H1 (cell line): ENCODE measurements around the gene RPS25. TPM values are rescaled to one million over a fixed set of nuclear protein-coding genes. Genes with fewer than 3 reads are reported as not detected.
A peak's percentile ranks its signal among the peaks of the same experiment; 100 is the strongest.

Experiments
- ASH2L ChIP-seq: fragments of 200-600, 300-600 bp; sonication (generic); IDR thresholded peaks from one replicate; pipeline ENCODE4 v1.7.1; 2017; ENCODE audit warnings: low read length
- ATF3 ChIP-seq: IDR thresholded peaks from 2 replicates; pipeline ENCODE4 v1.6.1; 2011; ENCODE audit warnings: low read depth, mild to moderate bottlenecking, low read length; ENCODE audit not compliant: insufficient read depth
- BACH1 ChIP-seq: IDR thresholded peaks from 2 replicates; pipeline ENCODE4 v1.6.1; 2012; ENCODE audit warnings: low read length, improper control_type of control experiment
- BCL11A ChIP-seq, 2 experiments: IDR thresholded peaks; one replicate each; pipeline ENCODE4 v1.6.1; 2011; ENCODE audit warnings: low read depth in 2 of 2, low read length in 2 of 2, mild to moderate bottlenecking in 2 of 2
- CBX8 ChIP-seq: fragments of 300-800, 300-1000 bp; sonication (generic); IDR thresholded peaks from 2 replicates; pipeline ENCODE4 v1.7.1; 2016; ENCODE audit warnings: low read depth, low read length, borderline replicate concordance
- CEBPB ChIP-seq: IDR thresholded peaks from 2 replicates; pipeline ENCODE4 v1.6.1; 2012; ENCODE audit warnings: low read depth, low read length
- CHD1 ChIP-seq: IDR thresholded peaks from 2 replicates; pipeline ENCODE4 v1.6.1; 2012; ENCODE audit warnings: low read depth, low read length, improper control_type of control experiment
- CTCF ChIP-seq, 3 experiments: IDR thresholded peaks; 1 replicate in 2 of 3; 2 replicates in 1 of 3; pipeline versions ENCODE4 v1.5.1 to v1.6.1; 2011; ENCODE audit warnings: low read length in 3 of 3, mild to moderate bottlenecking in 3 of 3, inconsistent platforms in 2 of 3, low read depth in 1 of 3, moderate library complexity in 1 of 3; ENCODE audit not compliant: insufficient read depth in 1 of 3; ENCODE audit errors: control extremely low read depth in 1 of 3
- EP300 ChIP-seq, 2 experiments: IDR thresholded peaks; 1 replicate in 1 of 2; 2 replicates in 1 of 2; pipeline ENCODE4 v1.6.1; 2011 to 2012; ENCODE audit warnings: low read depth in 2 of 2, low read length in 2 of 2, mild to moderate bottlenecking in 2 of 2, borderline replicate concordance in 1 of 2, inconsistent platforms in 1 of 2, moderate library complexity in 1 of 2
- GABPA ChIP-seq: IDR thresholded peaks from 2 replicates; pipeline ENCODE4 v1.6.1; 2011; ENCODE audit warnings: mild to moderate bottlenecking, low read length, moderate library complexity, borderline replicate concordance; ENCODE audit not compliant: insufficient read depth
- HDAC2 ChIP-seq, 2 experiments: fragments of 300-600 bp in 1 of 2; sonication (generic) in 1 of 2; IDR thresholded peaks; 2 replicates each; pipeline ENCODE4 v1.6.1; 2011 to 2012; ENCODE audit warnings: low read depth in 2 of 2, low read length in 2 of 2, mild to moderate bottlenecking in 2 of 2, moderate library complexity in 2 of 2, borderline replicate concordance in 1 of 2, inconsistent platforms in 1 of 2
- HDAC6 ChIP-seq: IDR thresholded peaks from one replicate; pipeline ENCODE4 v1.7.1; 2012; ENCODE audit warnings: low read depth, mild to moderate bottlenecking, inconsistent platforms, low read length, moderate library complexity
- JUN ChIP-seq: IDR thresholded peaks from 2 replicates; pipeline ENCODE4 v1.6.1; 2011; ENCODE audit warnings: low read depth, mild to moderate bottlenecking, improper control_type of control experiment, low read length
- KDM4A ChIP-seq: IDR thresholded peaks from one replicate; pipeline ENCODE4 v1.7.1; 2012; ENCODE audit warnings: low read depth, mild to moderate bottlenecking, moderate library complexity, low read length, inconsistent platforms; ENCODE audit not compliant: severe bottlenecking
- MAFK ChIP-seq: IDR thresholded peaks from 2 replicates; pipeline ENCODE4 v1.6.1; 2012; ENCODE audit warnings: low read depth, mild to moderate bottlenecking, improper control_type of control experiment, low read length
- PHF8 ChIP-seq: fragments of 200-600 bp; sonication (generic); conservative IDR thresholded peaks from 2 replicates; pipeline ENCODE4 v1.7.1; 2012; ENCODE audit warnings: low read depth, mild to moderate bottlenecking, inconsistent platforms, low read length, moderate library complexity
- POLR2A ChIP-seq, 2 experiments: IDR thresholded peaks; 1 replicate in 1 of 2; 2 replicates in 1 of 2; pipeline ENCODE4 v1.6.1; 2011; ENCODE audit warnings: low read depth in 2 of 2, low read length in 2 of 2, mild to moderate bottlenecking in 2 of 2; ENCODE audit errors: control extremely low read depth in 1 of 2
- SIN3A ChIP-seq, 2 experiments: IDR thresholded peaks in 1 of 2; conservative IDR thresholded peaks in 1 of 2; 2 replicates each; pipeline ENCODE4 v1.6.1; 2011 to 2012; ENCODE audit warnings: low read length in 2 of 2, improper control_type of control experiment in 1 of 2, low read depth in 1 of 2, mild to moderate bottlenecking in 1 of 2
- SP1 ChIP-seq: IDR thresholded peaks from 2 replicates; pipeline ENCODE4 v1.6.1; 2011; ENCODE audit warnings: low read depth, low read length
- TAF1 ChIP-seq: IDR thresholded peaks from 2 replicates; pipeline ENCODE4 v1.6.1; 2011; ENCODE audit warnings: mild to moderate bottlenecking, low read depth, low read length
- TBP ChIP-seq: IDR thresholded peaks from 2 replicates; pipeline ENCODE4 v1.6.1; 2011; ENCODE audit warnings: low read depth, low read length, improper control_type of control experiment
- polyA plus RNA-seq, 7 experiments: library from polyadenylated mRNA; depleted of rRNA in 3 of 7; stranded (reverse) in 5 of 7; unstranded in 2 of 7; fragments of >200 nt in 5 of 7; fragments of 200-250 nt in 2 of 7; gene quantifications; 1 replicate in 5 of 7; 2 replicates in 1 of 7; 4 replicates in 1 of 7; pipeline versions ENCODE4 v1.2.1 to v1.2.3, GENCODE V29; 2011 to 2013; ENCODE audit warnings: missing spikeins in 2 of 7, mixed read lengths in 2 of 7
- total RNA-seq: library from RNA; stranded (reverse); fragmentation: NEBNext Ultra II Directional; extraction: Animal tissue kit (Norgen Biotek cat#: 25700); gene quantifications from 2 replicates; pipeline ENCODE4 v1.2.1, GENCODE V29; 2021

The RPS25 gene
- total and polyA plus RNA-seq, 2 of the 8 experiments (the other 6 are each of a cell fraction or from before 2014, with no cell fraction given): 1,525 to 1,643 TPM

- TF ChIP-seq HDAC2 (IDR thresholded peaks at IDR 0.05; ENCODE audit: borderline replicate concordance in 1 of 2, low read depth in 2 of 2, low read length in 2 of 2): peak in 1 of 2 experiments; percentile 24; a peak in 1 of 4 replicates
- no peak for TF ChIP-seq EP300 (IDR thresholded peaks at IDR 0.05; ENCODE audit: borderline replicate concordance in 1 of 2, low read depth in 2 of 2, low read length in 2 of 2)
- no peak for TF ChIP-seq JUN
- peak; percentile 81 for TF ChIP-seq TAF1
- no peak for TF ChIP-seq ATF3
- TF ChIP-seq SIN3A (conservative IDR thresholded peaks at IDR 0.05 in 1 of 2, IDR thresholded peaks at IDR 0.05 in 1 of 2; ENCODE audit: low read depth in 1 of 2, low read length in 2 of 2): peak in 1 of 2 experiments; percentile 53; a peak in 2 of 4 replicates
- no peak for TF ChIP-seq HDAC6
- TF ChIP-seq CBX8: no peak
- peak; percentile 87 for TF ChIP-seq PHF8
- TF ChIP-seq KDM4A: peak; percentile 26
- TF ChIP-seq CHD1: no peak
- peak; percentile 43 for TF ChIP-seq TBP
- no peak for TF ChIP-seq BACH1
- TF ChIP-seq BCL11A (IDR thresholded peaks at IDR 0.05; ENCODE audit: low read depth in 2 of 2, low read length in 2 of 2): no peak
- no peak for TF ChIP-seq CEBPB
- TF ChIP-seq CTCF (IDR thresholded peaks at IDR 0.05; ENCODE audit: control extremely low read depth in 1 of 3, insufficient read depth in 1 of 3, low read depth in 1 of 3, low read length in 3 of 3): no peak
- TF ChIP-seq ASH2L: peak; percentile 75
- TF ChIP-seq SP1: 0 out of 2 replicates have a peak, but pooled peaks have one; percentile 7
- TF ChIP-seq GABPA: no peak
- peak; percentile 81 to 86; a peak in 2 of 3 replicates for TF ChIP-seq POLR2A (IDR thresholded peaks at IDR 0.05; ENCODE audit: control extremely low read depth in 1 of 2, low read depth in 2 of 2, low read length in 2 of 2)
- TF ChIP-seq MAFK: no peak
Measured at GRCh38 chr11:118997627-118998387, 20.3 kb downstream of the RPS25 start, which contains the start of gene CENATAC (continued).
